ENCODE results near the gene PRH1. TPM values are rescaled to one million over a fixed set of nuclear protein-coding genes. Genes with fewer than 3 reads are reported as not detected.

The PRH1 gene
- total RNA-seq (28.7 TPM), polyA plus RNA-seq (ENCODE audit: insufficient read depth, low read depth, low replicate concordance) (3.2 TPM)
- long read RNA-seq, donor 1: 0 reads
- long read RNA-seq, donor 2, partial matches to known transcripts: 49 of 50 reads
- long read RNA-seq, donor 2, other reads (novel, unspliced or antisense): 0 of 50 reads
- long read RNA-seq, donor 3: 0 reads
- long read RNA-seq, donor 4, partial matches to known transcripts: 5 of 5 reads
- long read RNA-seq, donor 4, other reads (novel, unspliced or antisense): 0 of 5 reads
- long read RNA-seq, donor 5: 0 reads
- long read RNA-seq, donor 6: 0 reads
- long read RNA-seq, donor 7, partial matches to known transcripts: 1 of 6 reads
- long read RNA-seq, donor 7, other reads (novel, unspliced or antisense): 5 of 6 reads
- long read RNA-seq, donor 8: 0 reads
- long read RNA-seq, donor 9: 0 reads
- long read RNA-seq, donor 10: 0 reads

- no peak within 1 kb of the TSS for H3K27ac ChIP-seq (ENCODE audit: low read depth in 2 of 2, low read length in 2 of 2)
- no peaks in the 10 kb centered on the region for H3K4me1 ChIP-seq (ENCODE audit: control insufficient read depth in 2 of 3, insufficient read depth in 2 of 3, low read depth in 1 of 3, low read length in 3 of 3)
- no peak for TF ChIP-seq CTCF (IDR thresholded peaks at IDR 0.05; ENCODE audit: borderline replicate concordance, extremely low read depth, insufficient read depth)
- no peak within 1 kb of the TSS for H3K9ac ChIP-seq (ENCODE audit: low read length in 3 of 3)
- intact Hi-C loops (cut with DNase I): no loop called here
- DNase-seq: no peak
- FAIRE-seq: no peak
- no peaks in the 10 kb centered on the region for H3K27me3 ChIP-seq (ENCODE audit: control insufficient read depth, insufficient read depth, low read length)
- no peaks in the 10 kb centered on the region for H3K9me3 ChIP-seq (ENCODE audit: control insufficient read depth in 2 of 3, insufficient read depth in 1 of 3, low read length in 3 of 3)
- no peak within 1 kb of the TSS for H3K4me3 ChIP-seq (ENCODE audit: low read length in 3 of 3)
- H3K36me3 ChIP-seq (ENCODE audit: control insufficient read depth in 2 of 3, insufficient read depth in 3 of 3, low read length in 3 of 3): no peaks in the 10 kb centered on the region
These were observed at the start of gene PRH1 for GRCh38 chr12:10884086-10884725. TSS of gene PRH1 (minus strand) at chr12:10884255. CDS start at chr12:10884217, 38 bp downstream.

GRCh38 chr12:10928746-10929286 is 44.8 kb upstream of the PRH1 start, which contains the start of gene PRH2:
TSS of gene PRH2 (plus strand) at chr12:10929236. CDS start at chr12:10929274, 38 bp downstream.
- intact Hi-C loops (cut with DNase I): no loop called here
- Histone ChIP-seq H3K9me3 (ENCODE audit: control insufficient read depth in 2 of 3, insufficient read depth in 1 of 3, low read length in 3 of 3) (no peaks in the 10 kb centered on the region), H3K4me1 (ENCODE audit: control insufficient read depth in 2 of 3, insufficient read depth in 2 of 3, low read depth in 1 of 3, low read length in 3 of 3) (no peaks in the 10 kb centered on the region), H3K27me3 (ENCODE audit: control insufficient read depth, insufficient read depth, low read length) (no peaks in the 10 kb centered on the region), H3K27ac (ENCODE audit: low read depth in 2 of 2, low read length in 2 of 2) (no peak within 1 kb of the TSS), H3K9ac (ENCODE audit: low read length in 3 of 3) (no peak within 1 kb of the TSS), H3K36me3 (ENCODE audit: control insufficient read depth in 2 of 3, insufficient read depth in 3 of 3, low read length in 3 of 3) (no peaks in the 10 kb centered on the region), H3K4me3 (ENCODE audit: low read length in 3 of 3) (no peak within 1 kb of the TSS)
- no peak for TF ChIP-seq CTCF (IDR thresholded peaks at IDR 0.05; ENCODE audit: borderline replicate concordance, extremely low read depth, insufficient read depth)
- DNase-seq (no peak), FAIRE-seq (no peak)

GRCh38 chr12:10926269-10926668 is 42.2 kb upstream of the PRH1 start:
- no peak for FAIRE-seq
- no peaks in the 10 kb centered on the region for H3K9me3 ChIP-seq (ENCODE audit: control insufficient read depth in 2 of 3, insufficient read depth in 1 of 3, low read length in 3 of 3)
- TF ChIP-seq CTCF (IDR thresholded peaks at IDR 0.05; ENCODE audit: borderline replicate concordance, extremely low read depth, insufficient read depth): no peak
- DNase-seq: no peak
- no peak overlapping the region for H3K27ac ChIP-seq (ENCODE audit: low read depth in 2 of 2, low read length in 2 of 2)
- no peaks in the 10 kb centered on the region for H3K36me3 ChIP-seq (ENCODE audit: control insufficient read depth in 2 of 3, insufficient read depth in 3 of 3, low read length in 3 of 3)
- H3K9ac ChIP-seq (ENCODE audit: low read length in 3 of 3): no peak overlapping the region
- no peaks in the 10 kb centered on the region for H3K27me3 ChIP-seq (ENCODE audit: control insufficient read depth, insufficient read depth, low read length)
- no peak overlapping the region for H3K4me3 ChIP-seq (ENCODE audit: low read length in 3 of 3)
- intact Hi-C loops (cut with DNase I): no loop called here
- H3K4me1 ChIP-seq (ENCODE audit: control insufficient read depth in 2 of 3, insufficient read depth in 2 of 3, low read depth in 1 of 3, low read length in 3 of 3): no peaks in the 10 kb centered on the region
